Endothelial cell of umbilical vein (primary cell): Measurements from ENCODE around the gene CCDC80. TPM values are rescaled to one million over a fixed set of nuclear protein-coding genes. Genes with fewer than 3 reads are reported as not detected.

Source experiments
- BruUV-seq: library from RNA; stranded (reverse); fragments of 400-500 nt; replicated peaks from 2 replicates; lab custom pipeline; 2021; lab: Mats Ljungman, UMichigan
- CTCF ChIA-PET: fragments of 300-600, 350-600 bp; sonication (Branson Sonifier 250); formaldehyde crosslinking; loops from one replicate; lab custom pipeline; 2021; ENCODE audit warnings: antibody characterized with exemption, inconsistent platforms; lab: Charles Lee
- POLR2A ChIA-PET: fragments of 300-600, 350-600 bp; sonication (Branson Sonifier 250); formaldehyde crosslinking; loops from one replicate; lab custom pipeline; 2021; ENCODE audit warnings: antibody characterized with exemption, inconsistent platforms; lab: Charles Lee
- DNase-seq: peaks from one replicate; pipeline ENCODE4 v3.0.0-alpha.2; 2011; ENCODE audit warnings: low read depth, low spot score
- FAIRE-seq: peaks from 2 replicates; lab custom pipeline; 2011; peaks lifted over from hg19 to GRCh38; lab: Jason Lieb, UNC
- H2AFZ ChIP-seq: 2 replicates; pipeline ENCODE4 v1.6.0; 2012; ENCODE audit warnings: low read depth, low read length, control low read depth, inconsistent platforms
- H3K27ac ChIP-seq: 2 replicates; pipeline ENCODE4 v1.5.1; 2011; ENCODE audit warnings: low read depth, mild to moderate bottlenecking, control low read depth, low read length, moderate library complexity; ENCODE audit not compliant: insufficient read depth
- H3K27me3 ChIP-seq, 2 experiments: 2 replicates each; pipeline versions ENCODE4 v1.6.0 to v1.6.1; 2011; ENCODE audit warnings: low read length in 2 of 2, mixed read lengths in 1 of 2; ENCODE audit not compliant: control insufficient read depth in 2 of 2, insufficient read depth in 2 of 2
- H3K36me3 ChIP-seq, 2 experiments: 2 replicates in 1 of 2; 3 replicates in 1 of 2; pipeline ENCODE4 v1.5.1; 2011; ENCODE audit warnings: low read length in 2 of 2, mild to moderate bottlenecking in 1 of 2, moderate library complexity in 1 of 2; ENCODE audit not compliant: control insufficient read depth in 2 of 2, insufficient read depth in 2 of 2; ENCODE audit errors: extremely low read depth in 1 of 2
- H3K4me1 ChIP-seq: 3 replicates; pipeline ENCODE4 v1.5.1; 2011; ENCODE audit warnings: mild to moderate bottlenecking, low read length; ENCODE audit not compliant: control insufficient read depth, insufficient read depth; ENCODE audit errors: extremely low read depth
- H3K4me2 ChIP-seq: 2 replicates; pipeline ENCODE4 v1.6.1; 2011; ENCODE audit warnings: low read length, control low read depth, mixed read lengths; ENCODE audit not compliant: insufficient read depth
- H3K4me3 ChIP-seq, 3 experiments: fragments of 200-600 bp in 1 of 3; sonication (generic), shearing (Covaris generic) in 1 of 3; replicated peaks in 1 of 3; 2 replicates each; pipeline ENCODE4 v1.5.1; 2011 to 2016; ENCODE audit warnings: control low read depth in 3 of 3, low read length in 3 of 3, mild to moderate bottlenecking in 2 of 3, inconsistent platforms in 1 of 3, low read depth in 1 of 3, moderate library complexity in 1 of 3; ENCODE audit not compliant: insufficient read depth in 1 of 3
- H3K79me2 ChIP-seq: 2 replicates; pipeline ENCODE4 v1.6.0; 2012; ENCODE audit warnings: low read length, inconsistent platforms; ENCODE audit not compliant: control insufficient read depth, insufficient read depth
- H3K9ac ChIP-seq: replicated peaks from 2 replicates; pipeline ENCODE3; 2011; ENCODE audit warnings: low read length, control low read depth; ENCODE audit not compliant: insufficient read depth; ENCODE audit errors: extremely low read depth
- H3K9me1 ChIP-seq: replicated peaks from 3 replicates; pipeline ENCODE4 v1.6.0; 2011; ENCODE audit warnings: mild to moderate bottlenecking, low read length; ENCODE audit not compliant: control insufficient read depth, insufficient read depth; ENCODE audit errors: extremely low read depth
- H3K9me3 ChIP-seq: replicated peaks from 2 replicates; pipeline ENCODE4 v1.5.1; 2012; ENCODE audit warnings: low read length, inconsistent platforms; ENCODE audit not compliant: control insufficient read depth, insufficient read depth
- H4K20me1 ChIP-seq: replicated peaks from 2 replicates; pipeline ENCODE3; 2011; ENCODE audit warnings: mild to moderate bottlenecking, low read length; ENCODE audit not compliant: control insufficient read depth, insufficient read depth; ENCODE audit errors: extremely low read depth
- CTCF ChIP-seq, 2 donors: IDR thresholded peaks; 1 replicate in 1 of 2; 2 replicates in 1 of 2; pipeline ENCODE4 v1.5.1; 2011; ENCODE audit warnings: low read length in 2 of 2, mild to moderate bottlenecking in 2 of 2, moderate library complexity in 2 of 2, control low read depth in 1 of 2, inconsistent platforms in 1 of 2, low read depth in 1 of 2; ENCODE audit not compliant: insufficient read depth in 1 of 2; ENCODE audit errors: extremely low read depth in 1 of 2
- FOS ChIP-seq: IDR thresholded peaks from 2 replicates; pipeline ENCODE4 v1.6.1; 2011; ENCODE audit warnings: mild to moderate bottlenecking, low read length, moderate library complexity, borderline replicate concordance; ENCODE audit not compliant: insufficient read depth
- GATA2 ChIP-seq: IDR thresholded peaks from 2 replicates; pipeline ENCODE4 v1.7.0; 2011; ENCODE audit warnings: low read depth, mild to moderate bottlenecking, moderate library complexity, mixed read lengths, low read length; ENCODE audit not compliant: insufficient read length, insufficient read depth
- POLR2A ChIP-seq: IDR thresholded peaks from 2 replicates; pipeline ENCODE4 v1.6.1; 2012; ENCODE audit warnings: low read depth, mild to moderate bottlenecking, control low read depth, low read length
- POLR2AphosphoS5 ChIP-seq: IDR thresholded peaks from 2 replicates; pipeline ENCODE4 v1.6.1; 2012; ENCODE audit warnings: low read depth, mild to moderate bottlenecking, control low read depth, low read length, moderate library complexity; ENCODE audit not compliant: insufficient read depth
- dilution Hi-C: fragments of 300-500 bp; cut with MboI; formaldehyde crosslinking; loops from one replicate; pipeline ENCODE4 v1.15.0; 2019; ENCODE audit warnings: low sequenced_read_pairs; ENCODE audit not compliant: extremely low pct_ligation_motif_present
- intact Hi-C: fragments of 100-400 bp; cut with micrococcal nuclease; formaldehyde crosslinking; loops from one replicate; pipeline ENCODE4 v1.10.0; 2022
- polyA plus RNA-seq, 4 experiments: library from polyadenylated mRNA; depleted of rRNA in 3 of 4; stranded (reverse) in 3 of 4; unstranded in 1 of 4; fragments of >200 nt; gene quantifications; 2 replicates each; pipeline versions ENCODE4 v1.2.1 to v1.2.3, GENCODE V29; 2011 to 2012; ENCODE audit warnings: missing spikeins in 1 of 4
- total RNA-seq: library from RNA; stranded (reverse); gene quantifications from 2 replicates; pipeline ENCODE4 v1.2.3, GENCODE V29; 2021

CCDC80 gene
- total and polyA plus RNA-seq, 2 donors (not counting 3 experiments of a cell fraction or from before 2014, with no cell fraction given): 28.4 to 77.2 TPM

GRCh38 chr3:112604536-112604935 lies 36.4 kb downstream of the CCDC80 start:
- H3K4me3 ChIP-seq: peak overlapping the region in 1 of 3 experiments; percentile 38
- H3K9me3 ChIP-seq: no peaks in the 10 kb centered on the region
- peak overlapping the region; percentile 68 for H3K4me2 ChIP-seq
- DNase-seq (peak; percentile 97), FAIRE-seq (peak; percentile 89)
- H3K36me3 ChIP-seq: no peaks in the 10 kb centered on the region
- peak overlapping the region; percentile 84 for H3K9ac ChIP-seq
- peak overlapping the region; percentile 94 for H3K27ac ChIP-seq
- H3K4me1 ChIP-seq: peaks cover 17% of the 10 kb centered on the region
- TF ChIP-seq GATA2 (peak; percentile 94), CTCF (IDR thresholded peaks at IDR 0.05; ENCODE audit: extremely low read depth in 1 of 2, insufficient read depth in 1 of 2, low read depth in 1 of 2, low read length in 2 of 2) (no peak), POLR2A (no peak), FOS (peak; percentile 37), POLR2AphosphoS5 (peak; percentile 87)
- H3K79me2 ChIP-seq: no peaks in the 10 kb centered on the region
- ChIA-PET POLR2A (interaction anchor here (0.5 to 2.4 kb wide), 9 partner anchors 18 to 409 kb away, joined by 3 to 12 read pairs (median 4); partner anchors contain the start of genes ATG3 and SLC35A5), CTCF (interaction anchor here (1.2 to 2.7 kb wide), 10 partner anchors 18 to 375 kb away, joined by 4 to 26 read pairs (median 8); no protein-coding TSS in a partner anchor)
- H2AFZ ChIP-seq: no peak overlapping the region
- H4K20me1 ChIP-seq: no peaks in the 10 kb centered on the region
- H3K9me1 ChIP-seq: no peaks in the 10 kb centered on the region
- intact Hi-C loops (loop anchor here (1.0 kb wide), 1 partner anchor 22 kb away; no protein-coding TSS in a partner anchor), dilution Hi-C loops (no loop called here)
- H3K27me3 ChIP-seq: no peaks in the 10 kb centered on the region
- BruUV-seq: no TSS peak
